Cortex of kidney (tissue), 1 donor: ENCODE measurements around the gene PPL.
"Not testable (repeated sequence)": the region's sequence is repeated elsewhere in the genome, so short reads cannot be mapped to it uniquely, and the experiment has no call there.

Experiments
- DNase-seq: peaks from one replicate; lab custom pipeline; 2025; lab: John Stamatoyannopoulos, UW

Gene PPL, protein sequence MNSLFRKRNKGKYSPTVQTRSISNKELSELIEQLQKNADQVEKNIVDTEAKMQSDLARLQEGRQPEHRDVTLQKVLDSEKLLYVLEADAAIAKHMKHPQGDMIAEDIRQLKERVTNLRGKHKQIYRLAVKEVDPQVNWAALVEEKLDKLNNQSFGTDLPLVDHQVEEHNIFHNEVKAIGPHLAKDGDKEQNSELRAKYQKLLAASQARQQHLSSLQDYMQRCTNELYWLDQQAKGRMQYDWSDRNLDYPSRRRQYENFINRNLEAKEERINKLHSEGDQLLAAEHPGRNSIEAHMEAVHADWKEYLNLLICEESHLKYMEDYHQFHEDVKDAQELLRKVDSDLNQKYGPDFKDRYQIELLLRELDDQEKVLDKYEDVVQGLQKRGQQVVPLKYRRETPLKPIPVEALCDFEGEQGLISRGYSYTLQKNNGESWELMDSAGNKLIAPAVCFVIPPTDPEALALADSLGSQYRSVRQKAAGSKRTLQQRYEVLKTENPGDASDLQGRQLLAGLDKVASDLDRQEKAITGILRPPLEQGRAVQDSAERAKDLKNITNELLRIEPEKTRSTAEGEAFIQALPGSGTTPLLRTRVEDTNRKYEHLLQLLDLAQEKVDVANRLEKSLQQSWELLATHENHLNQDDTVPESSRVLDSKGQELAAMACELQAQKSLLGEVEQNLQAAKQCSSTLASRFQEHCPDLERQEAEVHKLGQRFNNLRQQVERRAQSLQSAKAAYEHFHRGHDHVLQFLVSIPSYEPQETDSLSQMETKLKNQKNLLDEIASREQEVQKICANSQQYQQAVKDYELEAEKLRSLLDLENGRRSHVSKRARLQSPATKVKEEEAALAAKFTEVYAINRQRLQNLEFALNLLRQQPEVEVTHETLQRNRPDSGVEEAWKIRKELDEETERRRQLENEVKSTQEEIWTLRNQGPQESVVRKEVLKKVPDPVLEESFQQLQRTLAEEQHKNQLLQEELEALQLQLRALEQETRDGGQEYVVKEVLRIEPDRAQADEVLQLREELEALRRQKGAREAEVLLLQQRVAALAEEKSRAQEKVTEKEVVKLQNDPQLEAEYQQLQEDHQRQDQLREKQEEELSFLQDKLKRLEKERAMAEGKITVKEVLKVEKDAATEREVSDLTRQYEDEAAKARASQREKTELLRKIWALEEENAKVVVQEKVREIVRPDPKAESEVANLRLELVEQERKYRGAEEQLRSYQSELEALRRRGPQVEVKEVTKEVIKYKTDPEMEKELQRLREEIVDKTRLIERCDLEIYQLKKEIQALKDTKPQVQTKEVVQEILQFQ (N-terminal part only)

DNA sequence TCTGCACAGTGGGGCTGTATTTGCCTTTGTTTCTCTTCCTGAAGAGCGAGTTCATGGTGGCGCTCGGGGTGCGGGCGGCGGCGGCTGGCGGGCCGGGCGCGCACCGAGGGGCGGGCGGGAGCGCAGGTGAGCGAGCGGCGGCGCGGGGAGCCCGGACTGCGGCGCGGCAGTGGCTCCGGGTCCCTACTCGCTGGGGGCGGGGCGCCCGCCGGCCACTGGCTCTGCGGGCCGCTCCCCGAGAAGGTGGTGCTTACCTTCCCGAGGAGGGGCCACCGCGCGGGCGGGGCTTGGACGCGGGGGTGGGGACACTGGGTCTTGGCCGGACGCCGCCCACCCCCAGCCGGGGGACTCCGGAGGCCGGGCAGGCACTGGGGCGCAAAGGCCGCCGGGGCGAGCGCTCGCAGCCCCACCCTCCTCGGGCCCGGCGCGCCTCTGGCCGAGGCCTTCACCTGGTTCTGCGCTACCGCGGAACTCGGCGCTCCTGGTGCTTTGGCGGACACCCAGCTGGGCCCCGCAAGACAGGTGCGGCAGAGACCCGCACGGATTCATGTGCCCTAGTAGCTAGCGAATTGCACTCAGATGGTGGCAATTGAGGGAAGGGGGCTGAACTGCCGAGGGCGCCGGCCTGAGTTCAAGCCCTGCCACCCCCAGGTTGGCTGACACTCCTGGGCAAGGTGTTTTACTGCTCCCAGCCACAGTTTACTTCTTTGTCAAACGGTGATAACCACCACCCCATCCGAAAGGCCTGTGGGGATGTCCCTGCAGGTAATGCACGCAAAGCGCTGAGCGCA is at the start of gene PPL:
TSS of gene PPL (minus strand) at position 158 of the 791 bp plus-strand sequence. CDS start at position 55, 103 bp downstream.
- DNase-seq, result no peak

DNA sequence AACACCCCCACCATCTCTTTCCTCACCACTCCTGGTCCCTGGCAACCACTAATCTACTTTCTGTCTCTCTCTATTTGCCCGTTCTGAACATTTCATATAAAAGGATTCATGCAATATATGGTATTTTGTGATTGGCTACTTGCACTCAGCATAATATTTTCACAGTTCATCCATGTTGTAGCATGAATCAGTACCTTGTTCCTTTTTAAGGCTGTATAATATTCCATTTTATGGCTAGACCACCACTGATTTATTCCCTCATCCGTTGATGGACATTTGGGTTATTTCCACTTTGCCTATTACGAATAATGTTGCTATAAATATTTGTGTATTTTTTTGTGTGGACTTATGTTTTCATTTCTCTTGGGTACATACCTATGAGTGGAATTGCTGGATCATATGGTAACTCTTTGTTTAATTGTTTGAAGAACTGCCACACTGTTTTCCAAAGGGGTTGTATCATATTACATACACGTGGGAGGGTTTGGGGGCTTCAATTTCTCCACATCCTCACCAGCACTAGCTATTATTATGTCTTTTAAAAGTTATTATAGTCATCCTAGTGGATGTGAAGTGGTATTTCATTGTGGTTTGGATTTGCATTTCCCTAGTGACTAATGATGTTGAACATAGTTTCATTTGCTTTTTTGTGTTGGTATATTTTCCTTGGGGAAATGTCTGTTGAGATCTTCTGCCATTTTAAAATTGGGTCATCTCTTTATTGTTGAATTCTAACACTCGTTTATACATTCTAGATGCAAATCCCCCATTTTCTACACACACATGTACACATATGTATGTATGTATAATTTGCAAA is 47.4 kb upstream of the PPL start:
- DNase-seq, result no peak

DNA sequence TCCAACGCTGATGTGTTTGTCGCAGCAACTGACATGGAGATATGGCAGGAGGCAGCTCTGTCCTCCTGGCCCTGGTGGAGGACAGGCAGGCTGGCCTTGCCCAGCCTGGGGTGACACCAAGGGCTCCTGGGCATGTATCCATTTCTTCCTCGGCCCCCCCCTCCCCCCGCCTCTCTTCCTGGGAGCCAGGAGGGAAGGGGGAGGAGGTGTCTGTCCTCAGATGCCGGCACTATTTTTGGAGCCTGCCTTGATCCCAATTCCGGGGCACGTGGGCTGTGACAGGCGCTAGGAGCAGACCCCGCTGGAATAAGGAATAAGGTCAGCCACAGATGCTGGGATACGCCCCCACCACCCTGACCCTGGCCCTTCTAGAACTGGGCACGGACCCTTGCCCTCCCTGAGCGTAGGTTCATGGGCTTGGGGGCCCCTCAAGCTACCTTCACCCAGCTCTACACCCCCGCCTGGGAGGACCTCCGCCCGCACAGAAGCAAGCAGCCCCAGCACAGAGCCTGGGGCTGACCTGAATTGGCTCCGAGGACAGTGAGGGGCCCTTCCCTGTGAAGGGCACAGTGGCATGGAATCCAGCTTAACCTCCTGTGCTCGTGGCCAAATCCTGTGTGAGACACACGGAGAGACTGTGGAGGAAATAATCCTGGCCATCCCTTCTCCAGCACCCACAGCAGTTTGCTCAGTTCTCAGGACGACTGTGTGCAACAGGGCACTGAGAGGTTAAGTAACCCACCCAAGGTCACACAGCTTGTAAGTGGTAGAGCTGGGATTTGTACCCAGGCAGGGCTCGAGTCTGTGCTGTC is 45.3 kb upstream of the PPL start:
- no peak for DNase-seq

DNA sequence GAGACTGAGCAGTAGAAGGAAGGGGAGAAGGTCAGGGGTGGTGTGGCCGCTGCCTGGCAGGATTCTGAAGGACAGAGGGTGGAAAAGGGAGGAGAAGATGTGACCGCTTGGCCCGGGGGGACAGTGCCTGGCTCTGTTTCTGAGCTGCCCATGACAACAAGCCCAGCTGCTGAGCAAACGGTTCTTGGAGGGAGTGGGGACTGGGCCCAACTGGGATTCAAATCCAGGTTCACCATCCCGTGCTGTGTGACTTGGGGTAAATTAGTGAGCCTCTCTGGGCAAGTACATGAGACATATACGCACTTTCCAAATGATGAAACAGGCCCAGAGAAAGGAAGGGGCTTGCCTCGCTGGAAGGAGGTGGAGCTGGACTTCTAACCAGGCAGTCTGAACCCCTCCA is 44.5 kb upstream of the PPL start:
- no peak for DNase-seq

DNA sequence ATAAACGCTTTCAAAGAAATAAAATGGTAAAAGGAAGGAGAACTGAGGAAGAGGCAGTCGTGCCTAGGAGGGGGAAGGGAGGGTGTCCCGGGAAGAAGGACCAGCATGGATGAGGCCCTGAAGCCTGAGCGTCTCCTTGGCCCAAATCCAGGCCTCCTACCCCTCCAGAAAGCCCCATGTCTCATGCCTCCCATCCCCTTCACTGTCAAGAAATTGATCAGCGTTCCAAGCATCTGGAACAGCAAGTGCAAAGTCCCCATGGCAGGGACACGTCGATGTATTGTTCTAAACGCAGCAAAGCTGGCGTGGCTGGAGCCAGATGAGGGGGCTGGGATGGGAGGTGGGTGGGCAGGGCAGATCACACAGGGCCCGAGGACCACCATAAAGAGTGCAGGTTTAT is 43.7 kb upstream of the PPL start:
- DNase-seq, result no peak

DNA sequence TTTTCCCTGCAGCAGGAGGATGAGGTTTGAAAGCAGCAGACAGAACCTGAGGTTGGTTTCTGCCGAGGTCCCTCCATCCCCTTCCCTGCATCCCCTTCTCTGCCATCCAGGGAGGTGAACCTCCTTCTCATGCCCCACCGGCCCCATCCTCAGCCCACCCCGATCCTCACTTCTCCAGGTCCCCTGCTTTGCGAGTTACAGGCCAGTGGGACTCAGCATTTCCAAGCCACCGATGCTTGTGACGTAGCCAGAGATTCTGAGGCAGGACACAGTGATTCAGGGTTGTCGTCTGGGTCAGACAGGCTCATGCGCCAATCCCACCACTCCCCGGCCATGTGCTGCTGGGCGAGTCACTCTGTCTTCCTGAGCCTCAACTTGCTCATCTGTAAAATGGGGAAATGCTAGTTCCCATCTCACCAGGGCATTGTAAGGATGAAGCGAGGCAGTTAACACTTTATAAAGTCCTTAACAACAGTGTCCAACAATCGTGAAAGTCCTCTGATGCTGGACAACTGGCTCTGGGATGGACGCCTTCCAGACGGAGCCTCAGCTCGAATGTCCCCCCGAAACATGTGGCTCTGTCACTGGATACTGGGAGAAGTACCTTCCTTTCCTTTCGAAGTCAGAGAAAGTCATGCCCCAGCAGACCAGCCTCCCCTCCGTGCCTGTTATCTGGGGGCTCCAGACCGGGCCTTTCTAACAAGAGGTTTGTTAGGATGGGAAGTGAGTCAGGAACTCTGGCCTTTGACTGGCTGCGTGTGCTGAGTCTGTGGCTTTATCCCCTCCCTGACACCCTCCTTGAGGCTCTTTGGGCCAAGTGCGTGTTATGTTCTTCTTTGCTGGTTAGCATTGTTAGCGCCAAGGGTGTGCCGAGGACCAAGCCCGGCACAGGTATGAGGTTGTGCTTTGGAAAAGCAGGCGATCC is 43.0 kb upstream of the PPL start:
- no peak for DNase-seq

DNA sequence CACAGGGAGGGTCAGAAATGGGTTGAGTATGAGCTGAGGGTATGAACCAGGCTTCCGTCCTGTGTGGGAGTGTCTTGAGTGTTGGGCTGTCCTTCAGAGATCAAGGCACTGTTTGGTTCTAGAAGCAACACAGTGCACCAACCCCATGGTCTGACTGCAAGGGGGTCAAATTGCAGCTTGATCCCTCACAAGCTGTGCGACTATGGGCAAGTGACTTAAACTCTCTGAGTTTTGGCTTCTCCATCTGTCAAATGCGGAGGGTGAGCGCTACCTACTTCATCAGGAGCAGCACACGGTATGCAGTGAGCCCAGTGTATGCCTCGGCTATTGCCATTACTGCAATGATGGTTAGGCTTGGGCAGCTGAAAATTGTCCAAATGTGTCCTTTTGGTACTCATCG is 42.2 kb upstream of the PPL start:
- no peak for DNase-seq

DNA sequence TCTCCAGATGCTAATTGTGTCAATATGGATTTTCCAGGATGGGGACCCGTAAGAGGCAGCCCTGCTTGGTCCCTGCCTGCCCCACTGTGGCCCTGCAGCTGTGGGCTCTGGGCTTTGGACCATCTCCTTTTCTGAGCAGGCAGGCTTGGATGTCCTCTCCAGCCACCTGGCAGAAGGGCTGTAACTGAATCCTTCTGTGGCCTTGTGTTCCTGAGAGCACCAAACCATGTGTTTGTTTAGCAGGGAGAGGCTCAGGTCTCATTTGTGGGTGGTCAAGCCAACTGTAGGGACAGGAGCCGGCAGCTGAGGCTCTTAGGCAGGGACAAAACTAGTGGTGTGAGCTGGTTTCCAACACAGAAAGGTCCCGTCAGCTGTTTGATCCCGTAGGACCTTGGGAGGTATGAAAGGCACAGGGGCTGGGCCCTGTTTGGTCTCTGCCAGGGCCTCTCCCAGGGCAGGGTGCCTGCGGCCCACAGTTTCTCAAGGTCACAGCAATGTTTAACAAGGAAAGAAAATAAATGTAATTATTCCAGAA is 39.7 kb upstream of the PPL start:
- DNase-seq, result no peak

DNA sequence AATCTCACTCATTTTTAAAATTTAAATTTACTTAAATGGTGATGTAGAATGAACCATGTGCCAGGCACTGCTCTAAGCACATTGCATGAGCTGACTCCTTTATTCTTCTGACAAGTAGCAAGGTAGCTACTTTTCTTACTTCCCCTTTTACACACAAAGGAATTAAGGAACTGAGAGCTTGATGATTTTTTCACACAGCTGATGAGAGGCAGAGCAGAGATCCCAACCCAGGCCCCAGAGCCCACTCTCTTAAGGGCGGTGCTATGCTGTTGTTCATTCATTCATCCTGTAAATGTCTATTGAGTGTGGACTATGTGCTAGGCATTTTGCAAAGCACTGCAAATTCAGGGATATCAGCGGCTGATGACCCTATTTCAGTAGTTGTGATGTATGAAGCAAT is 39.1 kb upstream of the PPL start:
- no peak for DNase-seq

DNA sequence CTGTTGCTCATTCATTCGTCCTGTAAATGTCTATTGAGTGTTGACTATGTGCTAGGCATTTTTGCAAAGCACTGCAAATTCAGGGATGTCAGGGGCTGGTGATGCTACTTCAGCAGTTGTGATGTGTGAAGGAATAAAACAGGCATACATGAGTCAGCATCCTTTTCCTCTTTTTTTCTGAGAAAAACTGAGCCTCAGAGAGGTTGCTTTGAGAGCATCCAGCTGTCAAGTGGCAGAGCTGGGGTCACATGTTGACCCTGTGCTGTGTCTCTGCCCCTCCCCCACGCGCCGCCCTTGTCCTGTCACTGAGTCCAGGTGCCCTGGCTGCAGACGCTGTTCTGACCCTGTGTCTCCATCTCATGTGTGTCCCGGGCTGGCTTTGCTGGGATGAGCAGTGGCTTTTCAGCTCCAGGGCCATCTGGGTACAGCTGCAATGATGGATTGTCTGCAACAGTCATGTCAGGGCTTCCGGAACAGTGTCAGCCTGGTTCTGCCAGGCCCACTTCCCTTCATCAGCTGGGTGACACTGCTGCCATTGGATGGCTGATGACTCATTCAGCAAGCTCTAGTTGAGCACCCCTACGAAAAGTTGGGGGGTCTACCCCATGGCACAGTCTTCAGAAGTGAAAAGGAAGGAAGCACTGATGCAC is 36.1 kb upstream of the PPL start:
- no peak for DNase-seq

DNA sequence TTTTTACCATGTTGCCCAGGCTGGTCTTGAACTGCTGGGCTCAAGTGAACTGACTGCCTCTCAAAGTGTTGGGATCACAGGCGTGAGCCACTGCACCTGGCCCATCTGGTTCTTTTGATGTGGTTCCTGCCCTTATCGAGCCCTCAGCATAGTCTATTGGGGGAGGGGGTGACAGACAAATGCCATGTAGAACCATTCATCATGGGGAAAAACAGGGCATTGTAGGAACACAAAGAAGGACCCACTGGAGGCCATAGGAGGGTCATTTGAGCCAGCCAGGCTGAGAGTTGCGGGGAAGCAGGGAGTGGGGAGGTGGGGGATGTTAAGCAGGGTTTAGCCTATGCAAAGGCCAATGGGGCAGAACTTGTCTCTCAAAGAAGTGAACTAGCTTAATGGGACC is 33.1 kb upstream of the PPL start:
- DNase-seq, result no peak

DNA sequence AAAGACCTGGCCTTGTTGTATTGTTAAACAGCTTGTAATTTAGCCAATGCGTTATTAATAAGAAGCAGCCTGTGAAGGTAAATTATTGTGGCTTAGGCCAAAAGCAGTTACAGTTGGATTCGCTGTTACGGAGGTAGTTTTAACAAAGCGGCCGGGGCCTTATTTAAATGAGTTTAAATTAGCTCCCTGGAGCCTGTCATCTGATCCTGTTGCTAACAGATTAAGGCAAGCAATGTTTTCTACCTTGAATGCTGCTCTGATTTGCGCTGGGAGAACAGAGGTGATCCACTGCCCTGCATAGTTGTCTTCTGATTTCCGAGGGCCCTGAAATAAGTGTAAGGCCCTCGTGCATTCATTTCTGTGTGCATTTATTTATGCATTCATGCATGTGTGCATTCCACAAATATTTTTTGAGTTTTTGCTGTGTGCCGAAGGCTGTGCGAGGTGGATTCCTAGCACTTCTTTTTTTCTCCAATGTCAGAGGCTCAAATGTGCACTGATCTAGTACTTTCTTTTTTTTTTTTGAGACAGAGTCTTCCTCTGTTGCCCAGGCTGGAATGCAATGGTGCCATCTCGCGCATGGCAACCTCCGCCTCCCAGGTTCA is 32.0 kb upstream of the PPL start:
- no peak for DNase-seq

DNA sequence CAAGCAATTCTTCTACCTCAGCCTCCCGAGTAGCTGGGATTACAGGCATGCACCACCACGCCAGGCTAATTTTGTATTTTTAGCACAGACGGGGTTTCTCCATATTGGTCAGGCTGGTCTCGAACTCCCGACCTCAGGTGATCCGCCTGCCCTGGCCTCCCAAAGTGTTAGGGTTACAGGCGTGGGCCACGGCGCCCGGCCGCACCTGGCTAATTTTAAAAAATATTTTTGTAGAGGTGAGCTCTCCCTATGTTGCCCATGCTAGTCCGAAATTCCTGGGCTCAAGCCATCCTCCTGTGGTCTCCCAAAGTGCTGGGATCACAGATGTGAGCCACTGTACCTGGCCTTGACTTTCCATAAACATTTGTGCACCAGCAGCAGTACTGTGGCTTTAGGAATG is 31.3 kb upstream of the PPL start:
- DNase-seq, result not testable (repeated sequence)

DNA sequence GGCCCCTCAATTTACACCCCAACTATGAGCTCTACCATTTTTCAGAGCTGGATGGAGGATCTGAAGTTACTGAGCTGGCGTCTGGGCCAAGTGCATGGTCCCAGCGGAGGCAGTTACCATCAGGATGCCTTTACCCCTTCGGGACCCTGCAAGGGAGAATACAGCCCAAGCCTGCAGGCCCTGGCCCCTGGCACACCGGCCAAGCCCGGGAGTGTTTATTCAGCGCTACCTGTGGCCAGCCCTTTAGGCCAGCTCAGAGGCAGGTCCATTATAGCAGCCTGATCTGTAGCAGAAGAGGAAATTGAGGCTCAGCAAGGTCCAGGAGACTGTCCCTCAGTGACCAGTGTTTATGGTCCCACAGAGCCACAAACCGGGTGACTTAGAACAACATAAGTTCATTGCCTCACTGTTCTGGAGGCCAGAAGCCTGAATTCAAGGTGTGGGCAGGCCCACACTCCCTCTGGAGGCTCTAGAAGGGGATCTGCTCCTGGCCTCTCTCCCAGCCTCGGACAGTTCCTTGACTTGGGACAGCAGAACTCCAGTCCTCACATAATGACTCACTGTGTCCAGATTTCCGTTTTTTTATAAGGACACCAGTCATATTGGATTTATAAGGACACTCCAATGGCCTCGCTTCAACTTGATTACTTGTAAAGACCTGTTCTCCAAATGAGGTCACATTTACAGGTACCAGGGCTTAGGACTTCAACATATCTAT is 29.9 kb upstream of the PPL start:
- no peak for DNase-seq

DNA sequence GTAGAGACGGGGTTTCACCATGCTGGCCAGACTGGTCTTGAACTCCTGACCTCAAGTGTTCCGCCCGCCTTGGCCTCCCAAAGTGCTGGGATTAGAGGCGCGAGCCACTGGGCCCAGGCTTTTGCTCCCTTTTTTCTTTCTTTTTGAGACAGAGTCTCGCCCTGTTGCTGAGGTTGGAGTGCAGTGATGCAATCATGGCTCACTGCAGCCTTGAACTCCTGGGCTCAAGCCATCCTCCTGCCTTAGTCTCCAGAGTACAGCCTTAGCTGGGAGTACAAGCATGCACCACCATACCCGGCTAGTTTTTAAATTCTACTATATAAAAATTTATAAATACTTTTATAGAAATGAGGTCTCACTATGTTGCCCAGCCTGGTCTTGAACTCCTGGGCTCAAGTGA is 26.6 kb upstream of the PPL start:
- not testable (repeated sequence) for DNase-seq

DNA sequence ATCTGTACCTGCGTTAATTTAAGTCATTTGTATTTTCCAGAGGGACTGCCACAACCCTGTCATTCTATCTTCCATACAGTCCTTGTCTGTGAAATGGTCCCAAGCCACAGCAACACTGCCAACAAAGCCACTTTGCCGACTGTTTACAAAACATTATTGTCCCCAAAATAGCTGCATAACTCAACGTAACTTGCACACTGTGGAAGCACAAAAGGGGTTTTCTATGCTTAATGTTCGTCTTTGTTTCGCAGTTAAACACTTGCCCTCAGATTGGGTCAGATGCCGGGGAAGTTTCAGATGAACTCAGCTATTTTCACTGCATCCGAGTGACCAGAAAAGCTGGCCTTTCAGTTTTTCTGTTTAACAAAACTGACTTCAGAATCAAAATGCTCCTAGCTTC is 25.8 kb upstream of the PPL start:
- DNase-seq, result no peak

DNA sequence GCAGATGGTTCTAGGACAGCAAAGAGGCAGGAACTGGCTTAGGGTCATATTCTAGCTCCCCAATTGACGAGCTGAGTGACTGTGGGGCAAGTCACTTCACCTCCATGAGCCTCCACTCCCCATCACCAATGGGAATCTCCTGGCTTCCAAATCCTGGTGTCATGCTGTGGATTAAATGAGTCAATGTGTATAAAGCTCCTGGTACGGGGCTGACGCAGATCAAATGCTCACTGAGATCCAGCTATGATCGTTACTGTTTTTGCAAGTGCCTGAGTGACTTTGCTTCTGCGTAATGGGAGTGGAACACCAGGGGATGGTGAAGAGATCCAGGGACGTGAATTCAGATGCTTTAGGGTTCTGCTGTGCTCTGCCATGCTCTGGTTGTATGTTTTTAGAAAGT is 23.6 kb upstream of the PPL start:
- DNase-seq, result no peak
